Urinary bladder (tissue), 4 donors: ENCODE measurements around the gene KAT7. TPM values are rescaled to one million over a fixed set of nuclear protein-coding genes. Genes with fewer than 3 reads are reported as not detected.
"Not testable (repeated sequence)": the region's sequence is repeated elsewhere in the genome, so short reads cannot be mapped to it uniquely, and the experiment has no call there.

Source experiments
- DNase-seq: peaks from one replicate; pipeline ENCODE4 v3.0.0-alpha.2; 2015; ENCODE audit errors: extremely low spot score
- H3K27ac ChIP-seq: one replicate; pipeline ENCODE4 v1.5.1; 2013; ENCODE audit warnings: low read depth, mild to moderate bottlenecking, moderate library complexity
- H3K36me3 ChIP-seq: one replicate; pipeline ENCODE4 v1.6.1; 2013; ENCODE audit warnings: mild to moderate bottlenecking, moderate library complexity; ENCODE audit not compliant: insufficient read depth
- H3K4me1 ChIP-seq: one replicate; pipeline ENCODE4 v1.6.1; 2013; ENCODE audit warnings: mild to moderate bottlenecking, moderate library complexity; ENCODE audit not compliant: insufficient read depth
- H3K4me3 ChIP-seq: one replicate; pipeline ENCODE4 v1.5.1; 2013; ENCODE audit warnings: low read depth, low read length
- WGBS: extraction: QIAGEN DNeasy Blood & Tissue Kit; methylation state at CpG from one replicate; pipeline ENCODE4 v1.1.7; 2013; 5-methylcytosine and 5-hydroxymethylcytosine counted together
- polyA plus RNA-seq: library from polyadenylated mRNA; stranded (reverse); fragments of 200-250 nt; gene quantifications from one replicate; pipeline ENCODE4 v1.2.3, GENCODE V29; 2013
- total RNA-seq: library from RNA; depleted of rRNA; stranded (reverse); fragments of >200 nt; gene quantifications from one replicate; pipeline ENCODE4 v1.2.3, GENCODE V29; 2014
- donor health status: healthy with polysubstance abuse.
- donor health status: healthy.

Gene KAT7
- total and polyA plus RNA-seq, 2 donors = 32.3 to 58.7 TPM

DNA sequence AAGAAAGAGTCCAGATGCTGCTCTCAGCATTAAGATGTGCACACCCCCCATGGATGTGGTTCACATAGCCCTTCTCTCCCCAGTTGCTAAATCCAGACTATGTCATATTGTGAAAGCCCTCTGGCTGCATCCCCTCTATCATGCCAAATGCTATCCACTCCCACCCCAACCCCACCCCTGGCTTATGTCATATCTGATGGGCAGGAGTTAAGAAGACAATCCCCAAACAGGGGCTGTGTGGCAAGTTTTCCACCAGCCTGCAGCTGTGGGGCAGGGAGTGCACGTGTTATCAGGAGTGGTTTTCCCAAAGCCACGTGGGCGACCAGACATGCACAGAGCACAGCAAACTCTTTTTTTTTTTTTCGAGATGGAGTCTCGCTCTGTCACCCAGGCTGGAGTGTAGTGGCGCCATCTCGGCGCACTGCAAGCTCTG is 34.5 kb upstream of the KAT7 start:
- no peak overlapping the region for H3K4me3 ChIP-seq
- no peak for DNase-seq
- H3K4me1 ChIP-seq = no peaks in the 10 kb centered on the region
- 52% methylated on average over 8 of the region's 8 CpGs for WGBS
- peaks cover 1% of the 10 kb centered on the region for H3K36me3 ChIP-seq
- no peak overlapping the region for H3K27ac ChIP-seq

DNA sequence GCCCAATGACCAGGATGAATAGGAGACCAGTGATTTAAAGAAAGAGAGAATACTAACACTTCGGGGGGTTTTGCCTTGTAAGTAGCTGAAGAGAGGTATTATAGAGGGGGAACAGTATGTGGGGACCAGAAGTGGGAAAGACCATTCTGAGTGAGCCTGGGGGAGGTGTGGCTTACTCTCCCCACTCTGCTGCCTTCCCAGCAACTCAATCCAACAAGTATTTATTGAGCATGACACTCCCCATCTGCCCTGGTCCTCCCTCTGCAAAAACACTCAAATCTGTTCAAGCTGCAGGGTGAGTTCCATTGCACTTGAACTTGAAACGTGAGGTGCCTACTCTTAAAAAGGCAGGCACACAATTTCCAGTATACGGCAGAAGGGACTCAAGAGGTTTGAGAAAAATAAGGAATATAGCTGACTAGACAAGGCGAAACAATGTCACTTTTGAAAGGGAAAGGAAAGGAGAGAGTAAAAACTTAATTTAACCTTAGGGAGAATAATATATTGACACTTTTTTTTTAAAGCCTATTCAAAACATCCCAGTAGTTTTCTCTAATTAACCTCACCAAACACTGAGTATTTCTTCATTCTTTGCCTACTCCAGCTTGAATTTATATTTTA is 32.7 kb upstream of the KAT7 start:
- Histone ChIP-seq H3K27ac (no peak overlapping the region), H3K36me3 (peaks cover 1% of the 10 kb centered on the region), H3K4me1 (no peaks in the 10 kb centered on the region), H3K4me3 (no peak overlapping the region)
- no peak for DNase-seq
- WGBS = 77% methylated on average over 4 of the region's 4 CpGs

- WGBS = 88% methylated on average over 9 of the region's 9 CpGs
- Histone ChIP-seq H3K4me1 (no peaks in the 10 kb centered on the region), H3K36me3 (peaks cover 1% of the 10 kb centered on the region), H3K4me3 (no peak overlapping the region), H3K27ac (no peak overlapping the region)
- DNase-seq = no peak
These were observed 31.9 kb upstream of the KAT7 start for GRCh38 chr17:49756323-49757150.

GRCh38 chr17:49757151-49757777 is 31.2 kb upstream of the KAT7 start:
- Histone ChIP-seq H3K4me1 (no peaks in the 10 kb centered on the region), H3K36me3 (peaks cover 1% of the 10 kb centered on the region), H3K4me3 (no peak overlapping the region), H3K27ac (no peak overlapping the region)
- DNase-seq = no peak
- WGBS = 77% methylated on average over 6 of the region's 6 CpGs

GRCh38 chr17:49758464-49759010 is 29.9 kb upstream of the KAT7 start:
- not testable (repeated sequence) for H3K27ac ChIP-seq, H3K36me3 ChIP-seq, H3K4me3 ChIP-seq, DNase-seq, H3K4me1 ChIP-seq
- 88% methylated on average over 8 of the region's 8 CpGs for WGBS

DNA sequence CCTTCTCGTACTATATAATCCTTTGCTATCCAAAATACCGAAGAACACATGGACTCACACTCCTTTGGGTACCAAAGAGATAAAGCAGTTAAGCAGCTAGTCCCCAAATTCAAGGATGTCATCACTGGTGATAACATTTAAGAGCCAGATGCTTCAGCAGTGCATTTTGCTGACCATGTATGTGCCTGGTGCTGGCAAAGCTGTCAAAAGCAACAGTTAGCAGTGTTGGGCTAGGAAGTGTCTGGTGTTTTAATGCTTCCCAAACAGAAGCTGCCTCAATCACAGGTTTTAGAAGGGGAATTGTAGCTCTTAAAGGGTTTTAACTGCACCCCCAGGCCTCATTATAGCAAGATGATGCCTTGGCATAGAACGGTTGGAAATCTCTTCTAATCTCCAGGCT is 29.3 kb upstream of the KAT7 start:
- no peak for DNase-seq
- peaks cover 1% of the 10 kb centered on the region for H3K36me3 ChIP-seq
- H3K4me3 ChIP-seq = no peak overlapping the region
- WGBS = 53% methylated on average over 3 of the region's 3 CpGs
- no peak overlapping the region for H3K27ac ChIP-seq
- H3K4me1 ChIP-seq = no peaks in the 10 kb centered on the region

- H3K27ac ChIP-seq = no peak overlapping the region
- no peak overlapping the region for H3K4me3 ChIP-seq
These were observed 28.2 kb upstream of the KAT7 start for GRCh38 chr17:49760296-49760695.

GRCh38 chr17:49760932-49761558 is 27.4 kb upstream of the KAT7 start:
- peaks cover 1% of the 10 kb centered on the region for H3K36me3 ChIP-seq
- H3K4me3 ChIP-seq = no peak overlapping the region
- WGBS = 60% methylated on average over 6 of the region's 6 CpGs
- H3K4me1 ChIP-seq = no peaks in the 10 kb centered on the region
- DNase-seq = no peak
- H3K27ac ChIP-seq = no peak overlapping the region

More at GRCh38 chr17:49760296-49760695, 28.2 kb upstream of the KAT7 start:
- no peak for DNase-seq
- WGBS = 66% methylated on average over 1 of the region's 1 CpG
- no peaks in the 10 kb centered on the region for H3K4me1 ChIP-seq
- H3K36me3 ChIP-seq = peaks cover 1% of the 10 kb centered on the region

DNA sequence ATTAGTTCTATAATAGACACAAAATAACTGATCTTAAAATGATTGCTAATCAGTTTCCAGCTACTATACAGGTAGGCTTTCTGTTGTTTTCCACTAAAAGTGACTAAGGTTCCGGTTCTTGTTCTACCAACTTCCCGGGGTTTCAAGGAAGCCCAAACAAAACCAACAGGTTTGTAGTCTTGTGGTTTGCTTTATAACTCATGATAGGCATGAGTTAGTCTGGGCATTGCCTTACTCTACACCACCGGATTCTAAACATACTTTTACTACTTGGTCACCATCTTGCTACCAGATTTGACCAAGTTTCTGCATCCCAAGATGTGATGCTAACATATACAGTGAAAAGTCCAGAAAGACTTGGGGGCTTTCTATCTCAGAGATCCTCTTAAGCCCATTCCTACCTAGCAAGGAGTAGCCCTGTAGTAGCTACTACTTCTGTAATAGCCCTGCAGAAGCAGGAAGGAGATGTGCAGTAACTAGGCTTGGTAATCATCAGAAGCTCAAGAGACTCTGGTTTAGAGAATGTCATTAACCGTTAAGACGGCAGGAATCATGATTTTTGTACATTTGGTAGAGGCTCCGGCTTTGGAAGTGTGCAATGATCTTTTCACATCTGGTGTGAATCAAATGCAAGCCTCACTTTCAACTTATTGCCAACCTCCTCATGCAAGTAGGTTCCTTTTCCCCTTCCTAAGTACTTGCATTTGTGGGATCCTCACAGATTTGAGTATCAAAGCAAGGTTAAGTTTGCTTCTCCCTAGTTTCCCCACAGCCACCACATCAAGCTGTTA is 26.1 kb upstream of the KAT7 start:
- Histone ChIP-seq H3K4me1 (no peaks in the 10 kb centered on the region), H3K4me3 (peak overlapping the region; percentile 94), H3K27ac (no peak overlapping the region), H3K36me3 (peaks cover 1% of the 10 kb centered on the region)
- WGBS = 69% methylated on average over 6 of the region's 6 CpGs
- DNase-seq = no peak

DNA sequence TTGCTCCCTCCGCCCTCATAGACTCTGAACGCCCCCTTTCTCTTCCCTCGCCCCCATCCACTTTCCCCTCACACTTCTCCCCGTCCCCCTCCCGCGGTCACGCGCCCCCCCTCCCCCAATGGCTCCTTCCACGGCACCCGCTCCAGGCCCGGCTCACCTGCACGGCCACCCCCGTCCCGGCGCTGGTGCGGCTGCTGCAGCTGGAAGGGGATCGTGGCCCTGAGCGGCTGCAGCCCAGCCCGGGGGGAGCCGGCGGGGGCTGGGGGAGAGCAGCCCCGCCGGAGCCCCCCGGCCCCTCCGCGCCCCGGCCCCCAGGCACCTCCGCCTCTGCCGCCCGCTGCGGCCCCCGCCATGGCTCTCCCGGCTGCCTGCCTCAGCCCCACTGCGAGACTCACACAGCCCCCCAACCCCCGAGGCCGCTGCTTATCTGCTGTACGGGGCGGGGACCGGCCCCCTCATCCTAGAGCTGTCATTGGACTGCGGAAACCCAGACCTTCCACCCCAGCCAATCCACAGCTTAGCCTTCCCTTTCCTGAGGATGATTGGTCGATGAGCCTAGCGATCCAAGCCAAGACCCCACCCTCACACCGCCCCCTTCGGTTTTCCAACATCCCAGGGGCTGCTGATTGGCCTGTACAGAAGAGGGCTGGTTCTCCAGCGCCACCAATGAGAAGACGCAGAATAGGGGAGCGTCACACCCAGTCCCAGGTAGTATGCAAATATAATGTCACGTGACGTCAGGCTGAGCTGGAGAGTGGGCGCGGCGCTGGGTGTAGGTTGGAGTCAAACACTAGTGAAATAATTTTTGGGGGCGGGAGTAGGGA is 24.5 kb upstream of the KAT7 start, which contains the start of gene FAM117A:
Gene FAM117A (minus strand): TSS at position 397 of the 824 bp plus-strand sequence. CDS start 44 bp downstream, at position 353.
- Histone ChIP-seq H3K4me3 (peak within 1 kb of the TSS; percentile 94), H3K4me1 (no peaks in the 10 kb centered on the region), H3K27ac (no peak within 1 kb of the TSS), H3K36me3 (no peaks in the 10 kb centered on the region)
- WGBS = 1% methylated on average over 52 of the region's 53 CpGs
- DNase-seq = peak; percentile 97

GRCh38 chr17:49764559-49765180 is 23.8 kb upstream of the KAT7 start:
- DNase-seq = no peak
- Histone ChIP-seq H3K4me3 (peak overlapping the region; percentile 11), H3K27ac (no peak overlapping the region), H3K4me1 (no peaks in the 10 kb centered on the region), H3K36me3 (no peaks in the 10 kb centered on the region)
- WGBS = 24% methylated on average over 8 of the region's 8 CpGs
